ENCODE results near the gene SPATS1. TPM values are rescaled to one million over a fixed set of nuclear protein-coding genes. Genes with fewer than 3 reads are reported as not detected.

The SPATS1 gene
- total and polyA plus RNA-seq, 2 experiments from 2014 or later = not detected

DNA sequence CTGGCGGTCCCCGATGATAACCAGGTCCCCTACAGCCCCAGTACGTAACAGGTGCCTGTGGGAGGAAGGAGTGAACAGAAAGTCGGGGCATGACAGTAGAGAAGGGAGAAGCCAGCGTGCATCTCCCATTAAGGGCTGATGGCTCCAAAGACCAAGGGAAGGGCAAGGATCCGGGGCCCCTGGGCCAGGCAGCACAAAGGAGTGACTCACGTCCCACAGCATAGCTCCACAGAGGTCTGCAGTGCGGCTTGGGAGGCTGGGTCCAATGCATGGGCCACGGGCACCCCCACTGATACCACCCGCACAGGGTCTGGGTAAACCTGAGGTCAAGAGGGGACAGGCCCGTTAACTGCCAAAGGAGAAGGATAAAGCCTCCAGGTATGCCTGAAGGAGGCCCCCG lies 39.6 kb upstream of the SPATS1 start:
- H3K36me3 ChIP-seq = peaks cover 2% of the 10 kb centered on the region
- H3K27ac ChIP-seq = no peak overlapping the region
- no peaks in the 10 kb centered on the region for H3K9me3 ChIP-seq (ENCODE audit: low read depth)

DNA sequence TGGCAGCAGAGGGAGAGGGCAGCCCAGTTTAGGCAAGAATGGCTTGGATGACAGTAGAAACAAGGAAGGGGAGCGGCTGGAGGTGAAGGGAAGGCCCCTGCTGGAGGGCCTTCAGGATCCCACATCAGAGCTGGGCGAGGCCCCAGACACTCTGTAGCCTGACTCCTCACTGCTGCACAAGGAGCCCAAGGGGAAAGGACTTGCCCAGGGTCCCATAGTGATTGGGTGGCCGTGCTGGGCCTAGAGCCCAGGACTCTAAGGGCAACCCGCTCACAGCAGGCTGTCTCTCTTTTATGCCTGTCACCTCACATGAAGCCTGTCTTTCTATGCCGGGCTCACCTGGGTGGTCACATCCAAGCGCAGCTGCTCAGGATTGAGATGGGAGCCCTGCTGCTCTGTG lies 38.6 kb upstream of the SPATS1 start:
- H3K4me3 ChIP-seq = no peak overlapping the region
- DNase-seq (ENCODE audit: low read depth in 1 of 2, low spot score in 1 of 2) = no peak
- no peaks in the 10 kb centered on the region for H3K9me3 ChIP-seq (ENCODE audit: low read depth)
- TF ChIP-seq, protein P1, sequence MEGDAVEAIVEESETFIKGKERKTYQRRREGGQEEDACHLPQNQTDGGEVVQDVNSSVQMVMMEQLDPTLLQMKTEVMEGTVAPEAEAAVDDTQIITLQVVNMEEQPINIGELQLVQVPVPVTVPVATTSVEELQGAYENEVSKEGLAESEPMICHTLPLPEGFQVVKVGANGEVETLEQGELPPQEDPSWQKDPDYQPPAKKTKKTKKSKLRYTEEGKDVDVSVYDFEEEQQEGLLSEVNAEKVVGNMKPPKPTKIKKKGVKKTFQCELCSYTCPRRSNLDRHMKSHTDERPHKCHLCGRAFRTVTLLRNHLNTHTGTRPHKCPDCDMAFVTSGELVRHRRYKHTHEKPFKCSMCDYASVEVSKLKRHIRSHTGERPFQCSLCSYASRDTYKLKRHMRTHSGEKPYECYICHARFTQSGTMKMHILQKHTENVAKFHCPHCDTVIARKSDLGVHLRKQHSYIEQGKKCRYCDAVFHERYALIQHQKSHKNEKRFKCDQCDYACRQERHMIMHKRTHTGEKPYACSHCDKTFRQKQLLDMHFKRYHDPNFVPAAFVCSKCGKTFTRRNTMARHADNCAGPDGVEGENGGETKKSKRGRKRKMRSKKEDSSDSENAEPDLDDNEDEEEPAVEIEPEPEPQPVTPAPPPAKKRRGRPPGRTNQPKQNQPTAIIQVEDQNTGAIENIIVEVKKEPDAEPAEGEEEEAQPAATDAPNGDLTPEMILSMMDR (IDR thresholded peaks at IDR 0.05; ENCODE audit: low read depth, low read length) = no peak
- H3K27me3 ChIP-seq = no peaks in the 10 kb centered on the region
- no peak overlapping the region for H3K27ac ChIP-seq
- H3K36me3 ChIP-seq = peaks cover 2% of the 10 kb centered on the region
- no peaks in the 10 kb centered on the region for H3K4me1 ChIP-seq (ENCODE audit: low read depth)

More for the DNA sequence above, 39.6 kb upstream of the SPATS1 start:
- no peak for DNase-seq (ENCODE audit: low read depth in 1 of 2, low spot score in 1 of 2)
- H3K4me3 ChIP-seq = no peak overlapping the region
- H3K27me3 ChIP-seq = peaks cover 7% of the 10 kb centered on the region
- H3K4me1 ChIP-seq (ENCODE audit: low read depth) = no peaks in the 10 kb centered on the region
- TF ChIP-seq, protein P1 (IDR thresholded peaks at IDR 0.05; ENCODE audit: low read depth, low read length) = no peak

DNA sequence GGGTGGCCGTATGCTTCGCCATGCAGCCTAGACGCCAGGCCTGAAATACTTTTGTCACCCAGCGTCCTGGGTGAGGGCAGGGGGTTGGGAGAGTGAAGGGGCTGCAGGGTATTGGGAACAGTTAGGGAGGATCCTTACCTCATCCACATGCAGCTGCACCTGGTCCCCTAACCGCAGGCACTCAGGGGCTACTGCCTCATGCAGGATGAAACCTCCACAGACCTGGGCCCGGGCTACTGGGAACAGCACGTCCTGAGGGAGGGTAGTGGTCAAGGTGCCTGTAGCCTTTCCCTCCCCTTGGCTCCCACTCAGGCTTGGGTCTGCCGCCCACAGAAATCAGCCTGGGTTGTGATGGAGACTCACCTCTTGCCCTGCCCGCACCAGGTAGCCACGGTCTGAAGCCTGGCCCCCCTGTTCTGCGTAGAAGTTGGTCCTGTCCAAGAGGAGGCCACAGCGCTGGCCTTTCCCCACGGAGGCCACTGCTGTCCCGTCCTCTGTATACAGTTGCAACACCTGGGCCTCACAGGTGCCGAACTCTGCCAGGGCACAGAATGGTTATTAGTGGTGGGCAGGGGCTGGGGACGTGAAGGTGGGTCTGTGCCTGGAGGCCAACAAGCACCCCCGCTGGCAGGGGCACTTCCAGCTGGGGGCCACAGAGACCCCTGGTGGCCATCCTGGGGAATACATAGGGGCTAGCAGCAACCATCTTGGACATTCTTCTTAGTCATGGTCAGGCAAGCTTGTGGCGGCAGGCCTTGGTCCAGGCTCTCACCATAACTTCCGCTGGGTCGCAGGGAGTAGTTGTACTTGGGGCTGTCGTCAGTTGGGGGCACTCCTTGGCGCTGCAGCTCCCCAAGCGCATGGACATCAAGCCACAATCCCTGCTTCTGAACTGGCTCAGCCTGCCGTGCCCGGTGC lies 37.9 kb upstream of the SPATS1 start:
- peak; percentile 49 to 56 for DNase-seq (ENCODE audit: low read depth in 1 of 2, low spot score in 1 of 2)
- H3K4me1 ChIP-seq (ENCODE audit: low read depth) = no peaks in the 10 kb centered on the region
- TF ChIP-seq, protein P1 (IDR thresholded peaks at IDR 0.05; ENCODE audit: low read depth, low read length) = peak; percentile 80
- no peak overlapping the region for H3K4me3 ChIP-seq
- no peaks in the 10 kb centered on the region for H3K9me3 ChIP-seq (ENCODE audit: low read depth)
- H3K27me3 ChIP-seq = no peaks in the 10 kb centered on the region
- H3K36me3 ChIP-seq = peaks cover 4% of the 10 kb centered on the region
- H3K27ac ChIP-seq = no peak overlapping the region

DNA sequence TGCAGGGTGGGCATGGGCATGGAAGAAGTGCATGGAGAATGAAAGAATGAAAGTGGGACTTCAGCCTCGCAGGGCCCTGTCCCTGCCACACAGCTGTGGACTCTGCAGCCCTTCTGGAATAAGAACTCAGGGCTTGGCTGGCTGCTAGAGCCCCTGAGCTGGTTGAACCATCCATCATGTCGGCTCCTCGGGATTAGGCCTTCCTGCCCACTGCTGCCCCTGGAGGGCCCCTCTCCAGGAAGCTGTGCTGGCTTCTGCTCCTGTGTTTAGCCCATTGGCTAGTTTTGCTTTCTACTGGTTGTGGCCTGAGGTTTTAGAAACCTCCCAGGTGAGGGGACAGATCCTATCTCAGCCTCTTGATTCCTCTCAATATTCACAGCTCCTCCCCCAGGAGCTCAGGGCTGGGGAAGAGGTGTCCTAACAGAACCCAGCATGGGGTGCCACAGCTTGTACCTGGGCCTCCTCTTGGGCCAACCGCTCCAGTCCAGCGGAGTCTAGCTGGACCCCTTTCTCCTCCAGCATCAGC lies 37.2 kb upstream of the SPATS1 start:
- TF ChIP-seq, protein P1 (IDR thresholded peaks at IDR 0.05; ENCODE audit: low read depth, low read length) = no peak
- H3K9me3 ChIP-seq (ENCODE audit: low read depth) = no peaks in the 10 kb centered on the region

DNA sequence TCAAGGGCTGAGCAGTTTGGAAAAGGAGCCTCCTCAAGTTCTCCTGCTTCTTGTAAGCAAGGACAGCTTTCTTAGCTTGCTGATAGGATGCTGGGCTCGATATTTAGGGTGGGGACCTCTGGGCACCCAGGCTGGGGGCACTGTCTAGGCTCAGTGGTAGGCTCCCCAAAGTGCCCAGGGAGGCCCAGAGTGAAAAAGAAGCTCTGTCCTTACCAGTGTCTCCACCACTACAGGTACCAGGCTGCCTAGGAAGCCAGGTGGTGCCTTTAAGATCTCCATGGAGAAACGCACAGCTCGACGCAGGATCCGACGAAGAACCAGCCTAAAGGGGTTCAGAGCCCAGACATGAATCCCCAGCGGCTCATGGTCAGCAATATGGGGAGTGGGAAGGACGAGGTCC lies 35.7 kb upstream of the SPATS1 start:
- Histone ChIP-seq H3K36me3 (peaks cover 24% of the 10 kb centered on the region), H3K9me3 (ENCODE audit: low read depth) (no peaks in the 10 kb centered on the region), H3K4me1 (ENCODE audit: low read depth) (no peaks in the 10 kb centered on the region), H3K27me3 (no peaks in the 10 kb centered on the region), H3K4me3 (no peak overlapping the region), H3K27ac (no peak overlapping the region)
- TF ChIP-seq, protein P1 (IDR thresholded peaks at IDR 0.05; ENCODE audit: low read depth, low read length) = no peak
- DNase-seq (ENCODE audit: low read depth in 1 of 2, low spot score in 1 of 2) = no peak

More for the DNA sequence above, 37.2 kb upstream of the SPATS1 start:
- H3K27me3 ChIP-seq = no peaks in the 10 kb centered on the region
- peak in 1 of 2 donors; percentile 8 for DNase-seq (ENCODE audit: low read depth in 1 of 2, low spot score in 1 of 2)
- H3K4me1 ChIP-seq (ENCODE audit: low read depth) = no peaks in the 10 kb centered on the region
- H3K27ac ChIP-seq = peak overlapping the region; percentile 17
- H3K4me3 ChIP-seq = no peak overlapping the region
- H3K36me3 ChIP-seq = peaks cover 11% of the 10 kb centered on the region

All from cardiac muscle cell (in vitro differentiated cells and primary cell).